ENCODE results near the gene SMIM1.
A peak's percentile ranks its signal among the peaks of the same experiment; 100 is the strongest.

The SMIM1 gene

GRCh38 chr1:3777647-3778589 lies 5.4 kb downstream of the SMIM1 start:
- DNase-seq = peak in 1 of 3 experiments; percentile 5

- DNase-seq = no peak
Observed at GRCh38 chr1:3778590-3779264, 6.2 kb downstream of the SMIM1 start.

- no peak for DNase-seq
Observed at GRCh38 chr1:3779265-3779911, 6.8 kb downstream of the SMIM1 start.

GRCh38 chr1:3779912-3780416 lies 7.4 kb downstream of the SMIM1 start:
- DNase-seq = no peak

- no peak for DNase-seq
Observed at GRCh38 chr1:3780901-3781300, 8.4 kb downstream of the SMIM1 start.

GRCh38 chr1:3783651-3784474 lies 11.3 kb downstream of the SMIM1 start:
- DNase-seq = no peak

GRCh38 chr1:3785045-3785444 lies 12.5 kb downstream of the SMIM1 start:
- no peak for DNase-seq

GRCh38 chr1:3785456-3786157 lies 13.1 kb downstream of the SMIM1 start:
- DNase-seq = no peak

- DNase-seq = no peak
Observed at GRCh38 chr1:3786468-3787348, 14.2 kb downstream of the SMIM1 start.

GRCh38 chr1:3787349-3787715 lies 14.8 kb downstream of the SMIM1 start:
- DNase-seq = no peak

- no peak for DNase-seq
Observed at GRCh38 chr1:3787745-3788605, 15.4 kb downstream of the SMIM1 start.

- no peak for DNase-seq
Observed at GRCh38 chr1:3788756-3789420, 16.3 kb downstream of the SMIM1 start.

- DNase-seq = no peak
Observed at GRCh38 chr1:3789421-3790300, 17.1 kb downstream of the SMIM1 start.

- no peak for DNase-seq
Observed at GRCh38 chr1:3790500-3790923, 18.0 kb downstream of the SMIM1 start.

- DNase-seq = no peak
Observed at GRCh38 chr1:3790952-3791351, 18.4 kb downstream of the SMIM1 start.

GRCh38 chr1:3795453-3796214 lies 23.1 kb downstream of the SMIM1 start:
- peak in 1 of 3 experiments; percentile 55 for DNase-seq
